Vagina (tissue), 2 donors: ENCODE data around the gene MBD5. TPM values are rescaled to one million over a fixed set of nuclear protein-coding genes. Genes with fewer than 3 reads are reported as not detected.

Source experiments
- DNase-seq, 2 donors: peaks; one replicate each; pipeline ENCODE4 v3.0.0-alpha.2; 2017; ENCODE audit errors: extremely low spot score in 2 of 2
- H3K27ac ChIP-seq: fragments of 200-600 bp; sonication (generic); one replicate; pipeline ENCODE4 v1.5.1; 2019
- H3K27me3 ChIP-seq: fragments of 200-600 bp; sonication (generic); one replicate; pipeline ENCODE4 v1.5.1; 2019
- H3K36me3 ChIP-seq, 2 donors: fragments of 200-600 bp; sonication (generic); one replicate each; pipeline ENCODE4 v1.5.1; 2017 to 2019
- H3K4me1 ChIP-seq: fragments of 200-600 bp; sonication (generic); one replicate; pipeline ENCODE4 v1.5.1; 2019
- H3K4me3 ChIP-seq, 2 donors: fragments of 200-600 bp; sonication (generic); 1 replicate in 1 of 2; 2 replicates in 1 of 2; pipeline ENCODE4 v1.5.1; 2016 to 2019
- H3K9me3 ChIP-seq: fragments of 200-600 bp; sonication (generic); one replicate; pipeline ENCODE4 v1.5.1; 2019
- POLR2A ChIP-seq, 2 donors: fragments of 450-650 bp; IDR thresholded peaks; one replicate each; pipeline ENCODE4 v1.6.1; 2017; ENCODE audit warnings: antibody characterized with exemption in 2 of 2, mild to moderate bottlenecking in 2 of 2, moderate library complexity in 2 of 2
- POLR2AphosphoS5 ChIP-seq, 2 donors: sonication (generic); formaldehyde crosslinking; IDR thresholded peaks; one replicate each; pipeline ENCODE4 v1.9.0; 2017; ENCODE audit warnings: antibody characterized with exemption in 2 of 2, mild to moderate bottlenecking in 2 of 2, low read depth in 1 of 2; ENCODE audit not compliant: insufficient read depth in 1 of 2
- intact Hi-C: fragments of 100-400 bp; cut with DNase I; formaldehyde crosslinking; loops from one replicate; pipeline ENCODE4 v1.15.1; 2023
- total RNA-seq: library from RNA; depleted of rRNA; stranded (reverse); fragments of >200 nt; gene quantifications from one replicate; pipeline ENCODE4 v1.2.3, GENCODE V29; 2016
- TF ChIP-seq, protein P1 (sequence below), 3 experiments: fragments of 450-650 bp in 2 of 3; fragments of 200-600 bp in 1 of 3; sonication (generic) in 1 of 3; IDR thresholded peaks; one replicate each; pipeline ENCODE4 v1.5.1; 2017 to 2019; ENCODE audit warnings: antibody characterized with exemption in 3 of 3, mild to moderate bottlenecking in 2 of 3, moderate library complexity in 2 of 3

Gene MBD5
- total RNA-seq, 1 donor from 2014 or later, result 32.7 TPM

DNA sequence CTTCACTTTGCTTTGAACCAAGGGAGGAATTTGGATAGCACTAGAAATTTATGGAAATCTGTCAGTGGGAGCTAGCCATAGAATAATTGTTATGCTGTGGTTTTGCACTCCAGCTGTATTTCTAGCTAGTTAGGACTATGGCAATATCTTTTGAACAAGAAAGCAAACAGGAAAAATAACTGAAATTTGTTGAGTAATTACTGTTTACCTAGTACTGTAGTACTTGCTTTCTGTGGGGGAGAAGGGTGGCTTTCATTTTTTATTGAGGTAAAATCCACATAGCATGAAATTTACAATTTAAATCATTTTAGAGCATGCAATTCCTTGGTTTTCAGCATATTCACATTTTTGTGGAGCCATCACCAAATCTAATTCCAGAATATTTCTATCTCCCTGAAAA, 28.4 kb downstream of the MBD5 start:
- TF ChIP-seq POLR2AphosphoS5 (IDR thresholded peaks at IDR 0.05; ENCODE audit: insufficient read depth in 1 of 2, low read depth in 1 of 2) (no peak), POLR2A (IDR thresholded peaks at IDR 0.05) (no peak)
- TF ChIP-seq, protein P1, sequence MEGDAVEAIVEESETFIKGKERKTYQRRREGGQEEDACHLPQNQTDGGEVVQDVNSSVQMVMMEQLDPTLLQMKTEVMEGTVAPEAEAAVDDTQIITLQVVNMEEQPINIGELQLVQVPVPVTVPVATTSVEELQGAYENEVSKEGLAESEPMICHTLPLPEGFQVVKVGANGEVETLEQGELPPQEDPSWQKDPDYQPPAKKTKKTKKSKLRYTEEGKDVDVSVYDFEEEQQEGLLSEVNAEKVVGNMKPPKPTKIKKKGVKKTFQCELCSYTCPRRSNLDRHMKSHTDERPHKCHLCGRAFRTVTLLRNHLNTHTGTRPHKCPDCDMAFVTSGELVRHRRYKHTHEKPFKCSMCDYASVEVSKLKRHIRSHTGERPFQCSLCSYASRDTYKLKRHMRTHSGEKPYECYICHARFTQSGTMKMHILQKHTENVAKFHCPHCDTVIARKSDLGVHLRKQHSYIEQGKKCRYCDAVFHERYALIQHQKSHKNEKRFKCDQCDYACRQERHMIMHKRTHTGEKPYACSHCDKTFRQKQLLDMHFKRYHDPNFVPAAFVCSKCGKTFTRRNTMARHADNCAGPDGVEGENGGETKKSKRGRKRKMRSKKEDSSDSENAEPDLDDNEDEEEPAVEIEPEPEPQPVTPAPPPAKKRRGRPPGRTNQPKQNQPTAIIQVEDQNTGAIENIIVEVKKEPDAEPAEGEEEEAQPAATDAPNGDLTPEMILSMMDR (IDR thresholded peaks at IDR 0.05), result no peak
- Histone ChIP-seq H3K36me3 (no peaks in the 10 kb centered on the region), H3K27ac (no peak overlapping the region), H3K4me3 (no peak overlapping the region), H3K4me1 (no peaks in the 10 kb centered on the region), H3K27me3 (no peaks in the 10 kb centered on the region), H3K9me3 (no peaks in the 10 kb centered on the region)
- intact Hi-C loops, result no loop called here
- DNase-seq, result no peak

- Histone ChIP-seq H3K9me3 (no peaks in the 10 kb centered on the region), H3K4me3 (no peak overlapping the region), H3K27me3 (no peaks in the 10 kb centered on the region), H3K4me1 (no peaks in the 10 kb centered on the region), H3K27ac (no peak overlapping the region), H3K36me3 (no peaks in the 10 kb centered on the region)
- TF ChIP-seq POLR2A (IDR thresholded peaks at IDR 0.05), result no peak
- TF ChIP-seq, protein P1 (IDR thresholded peaks at IDR 0.05), result no peak
- TF ChIP-seq POLR2AphosphoS5 (IDR thresholded peaks at IDR 0.05; ENCODE audit: insufficient read depth in 1 of 2, low read depth in 1 of 2), result no peak
- no peak for DNase-seq
- intact Hi-C loops, result no loop called here
These were observed 31.8 kb downstream of the MBD5 start for GRCh38 chr2:148052687-148053086.

GRCh38 chr2:148058641-148059040, 37.8 kb downstream of the MBD5 start:
- no peak for DNase-seq
- TF ChIP-seq POLR2AphosphoS5 (IDR thresholded peaks at IDR 0.05; ENCODE audit: insufficient read depth in 1 of 2, low read depth in 1 of 2), result no peak
- TF ChIP-seq, protein P1 (IDR thresholded peaks at IDR 0.05), result no peak
- TF ChIP-seq POLR2A (IDR thresholded peaks at IDR 0.05), result no peak
- Histone ChIP-seq H3K27ac (no peak overlapping the region), H3K9me3 (no peaks in the 10 kb centered on the region), H3K27me3 (no peaks in the 10 kb centered on the region), H3K4me3 (no peak overlapping the region), H3K36me3 (no peaks in the 10 kb centered on the region), H3K4me1 (no peaks in the 10 kb centered on the region)
- intact Hi-C loops, result no loop called here

DNA sequence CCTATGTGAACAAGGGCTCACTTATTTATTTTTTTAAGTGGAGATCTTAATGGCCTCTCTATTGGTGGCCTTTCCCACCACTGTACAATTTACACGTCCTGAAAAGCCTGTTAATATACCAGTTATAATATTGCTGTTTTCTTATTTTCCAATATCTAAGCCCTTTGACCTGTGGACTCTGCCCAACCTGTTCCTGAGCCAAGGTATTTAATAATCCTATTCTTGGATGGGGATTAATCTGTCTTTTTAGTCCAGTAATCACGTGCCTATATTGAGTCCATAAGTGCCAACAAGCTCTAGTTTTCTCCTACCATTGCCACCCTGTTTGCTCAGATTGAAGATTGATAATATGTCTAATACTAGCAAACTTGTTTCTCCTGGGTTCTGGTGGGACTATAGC, 42.7 kb downstream of the MBD5 start:
- no peak overlapping the region for H3K4me3 ChIP-seq
- H3K27ac ChIP-seq, result no peak overlapping the region
- DNase-seq, result no peak
- H3K27me3 ChIP-seq, result no peaks in the 10 kb centered on the region
- no peaks in the 10 kb centered on the region for H3K9me3 ChIP-seq
- no peaks in the 10 kb centered on the region for H3K36me3 ChIP-seq
- no peaks in the 10 kb centered on the region for H3K4me1 ChIP-seq
- TF ChIP-seq POLR2A (IDR thresholded peaks at IDR 0.05), result no peak
- TF ChIP-seq, protein P1 (IDR thresholded peaks at IDR 0.05), result no peak
- no peak for TF ChIP-seq POLR2AphosphoS5 (IDR thresholded peaks at IDR 0.05; ENCODE audit: insufficient read depth in 1 of 2, low read depth in 1 of 2)
- intact Hi-C loops, result no loop called here

DNA sequence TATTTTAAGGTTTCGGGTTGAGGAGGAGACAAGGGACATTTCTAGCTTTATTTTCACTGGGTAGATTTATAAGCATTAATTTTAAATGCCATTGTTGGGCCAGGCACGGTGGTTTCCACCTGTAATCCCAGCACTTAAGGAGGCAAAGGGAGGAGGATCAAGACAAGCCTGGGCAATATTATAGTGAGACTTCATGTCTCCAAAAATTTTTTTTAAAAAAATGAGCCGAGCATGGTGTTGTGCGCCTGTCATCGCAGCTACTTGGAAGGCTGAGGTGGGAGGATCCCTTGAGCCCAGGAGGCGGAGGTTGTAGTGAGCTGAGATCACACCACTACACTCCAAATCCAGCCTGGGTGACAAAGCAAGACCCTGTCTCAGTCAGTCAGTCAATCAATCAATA, 45.0 kb downstream of the MBD5 start:
- DNase-seq, result no peak
- Histone ChIP-seq H3K36me3 (no peaks in the 10 kb centered on the region), H3K27ac (no peak overlapping the region), H3K4me3 (no peak overlapping the region), H3K27me3 (no peaks in the 10 kb centered on the region), H3K4me1 (no peaks in the 10 kb centered on the region), H3K9me3 (no peaks in the 10 kb centered on the region)
- intact Hi-C loops, result no loop called here
- TF ChIP-seq POLR2A (IDR thresholded peaks at IDR 0.05) (no peak), POLR2AphosphoS5 (IDR thresholded peaks at IDR 0.05; ENCODE audit: insufficient read depth in 1 of 2, low read depth in 1 of 2) (no peak)
- TF ChIP-seq, protein P1 (IDR thresholded peaks at IDR 0.05), result no peak
